HCEC 1CT (cell line): ENCODE data around the gene MME.
"Not testable (repeated sequence)": the region's sequence is repeated elsewhere in the genome, so short reads cannot be mapped to it uniquely, and the experiment has no call there.

Experiments
- DNase-seq: peaks from one replicate; pipeline ENCODE4 v3.0.0-alpha.2; 2017

MME gene

GRCh38 chr3:155086051-155086450, 5.9 kb downstream of the MME start:
- no peak for DNase-seq

- peak; percentile 62 for DNase-seq
Measured at GRCh38 chr3:155088706-155089345, 8.7 kb downstream of the MME start.

- no peak for DNase-seq
Measured at GRCh38 chr3:155089495-155089894, 9.4 kb downstream of the MME start.

GRCh38 chr3:155093261-155093660, 13.1 kb downstream of the MME start:
- no peak for DNase-seq

GRCh38 chr3:155096303-155097008, 16.3 kb downstream of the MME start:
- no peak for DNase-seq

- no peak for DNase-seq
Measured at GRCh38 chr3:155097009-155097349, 16.9 kb downstream of the MME start.

GRCh38 chr3:155101398-155101797, 21.3 kb downstream of the MME start:
- DNase-seq = peak; percentile 89

- peak; percentile 76 for DNase-seq
Measured at GRCh38 chr3:155102329-155102728, 22.2 kb downstream of the MME start.

GRCh38 chr3:155103686-155104085, 23.6 kb downstream of the MME start:
- DNase-seq = no peak

- DNase-seq = no peak
Measured at GRCh38 chr3:155106119-155106518, 26.0 kb downstream of the MME start.

GRCh38 chr3:155110022-155110421, 29.9 kb downstream of the MME start:
- DNase-seq = no peak

- DNase-seq = no peak
Measured at GRCh38 chr3:155110996-155111901, 31.1 kb downstream of the MME start.

- DNase-seq = no peak
Measured at GRCh38 chr3:155111971-155112370, 31.9 kb downstream of the MME start.

- DNase-seq = no peak
Measured at GRCh38 chr3:155112661-155113389, 32.7 kb downstream of the MME start.

GRCh38 chr3:155124745-155125144, 44.6 kb downstream of the MME start:
- not testable (repeated sequence) for DNase-seq

- DNase-seq = no peak
Measured at GRCh38 chr3:155129396-155129795, 49.3 kb downstream of the MME start.

GRCh38 chr3:155130001-155130400, 49.9 kb downstream of the MME start:
- DNase-seq = no peak

GRCh38 chr3:155131104-155131503, 51.0 kb downstream of the MME start:
- DNase-seq = peak; percentile 43

- not testable (repeated sequence) for DNase-seq
Measured at GRCh38 chr3:155134311-155134710, 54.2 kb downstream of the MME start.

GRCh38 chr3:155135003-155135402, 54.9 kb downstream of the MME start:
- no peak for DNase-seq

GRCh38 chr3:155138677-155139076, 58.6 kb downstream of the MME start:
- DNase-seq = no peak

GRCh38 chr3:155147588-155147987, 67.5 kb downstream of the MME start:
- DNase-seq = no peak

- DNase-seq = no peak
Measured at GRCh38 chr3:155149494-155149893, 69.4 kb downstream of the MME start.
